ENCODE results near the gene DNPEP. TPM values are rescaled to one million over a fixed set of nuclear protein-coding genes. Genes with fewer than 3 reads are reported as not detected.
A peak's percentile ranks its signal among the peaks of the same experiment; 100 is the strongest.

Gene DNPEP
- total and polyA plus RNA-seq, 3 donors from 2014 or later, result 84.8 to 145 (median 90.2) TPM

DNA sequence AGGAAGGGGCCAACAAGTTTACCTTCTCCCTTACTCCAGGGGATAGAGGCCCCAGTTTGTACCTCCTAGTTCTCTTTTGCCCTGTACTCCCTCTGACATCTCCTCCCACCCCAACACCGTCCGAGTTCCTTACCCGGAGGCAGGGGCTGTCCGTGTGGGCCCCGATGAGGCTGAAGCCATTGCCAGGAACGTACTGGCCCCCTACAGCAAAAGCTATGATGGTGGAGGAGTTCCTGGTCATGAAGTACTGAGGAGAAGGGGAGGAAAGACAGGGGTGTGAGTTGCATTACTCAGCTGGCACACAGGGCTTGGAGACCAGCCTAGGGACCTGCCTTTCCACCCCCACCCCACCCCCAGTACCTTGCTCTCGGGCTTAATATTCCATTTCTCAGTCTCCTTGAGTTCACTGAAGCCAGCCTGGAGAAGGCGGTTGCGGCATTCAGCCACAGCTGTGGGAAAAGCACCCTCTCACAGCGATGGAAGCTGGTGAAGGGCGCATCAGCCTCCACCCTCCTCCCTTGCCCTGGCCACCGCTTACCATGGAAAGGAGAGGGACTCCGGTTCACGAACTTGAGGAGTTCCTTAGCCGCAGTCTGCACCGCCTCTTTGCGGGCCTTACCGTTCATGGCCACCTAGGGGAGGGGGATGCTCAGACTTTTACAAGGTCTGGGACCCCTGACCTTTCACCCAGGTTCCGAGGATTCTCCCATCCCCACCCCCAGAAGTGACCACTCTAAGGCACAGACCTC lies 1.0 kb downstream of the DNPEP start:
- H3K36me3 ChIP-seq (ENCODE audit: low read depth, missing control alignments), result no peaks in the 10 kb centered on the region
- H3K4me1 ChIP-seq, result peaks cover 12% of the 10 kb centered on the region
- H3K9me3 ChIP-seq, result no peaks in the 10 kb centered on the region
- WGBS, 2 donors, result 37 to 65% methylated on average over 6 to 19 of the region's 19 CpGs
- no peaks in the 10 kb centered on the region for H3K27me3 ChIP-seq
- intact Hi-C loops (cut with DNase I; ENCODE audit: low total_unique reads), result no loop called here
- peak overlapping the region; percentile 91 to 93 for H3K27ac ChIP-seq
- DNase-seq, result no peak
- TF ChIP-seq, protein P1, sequence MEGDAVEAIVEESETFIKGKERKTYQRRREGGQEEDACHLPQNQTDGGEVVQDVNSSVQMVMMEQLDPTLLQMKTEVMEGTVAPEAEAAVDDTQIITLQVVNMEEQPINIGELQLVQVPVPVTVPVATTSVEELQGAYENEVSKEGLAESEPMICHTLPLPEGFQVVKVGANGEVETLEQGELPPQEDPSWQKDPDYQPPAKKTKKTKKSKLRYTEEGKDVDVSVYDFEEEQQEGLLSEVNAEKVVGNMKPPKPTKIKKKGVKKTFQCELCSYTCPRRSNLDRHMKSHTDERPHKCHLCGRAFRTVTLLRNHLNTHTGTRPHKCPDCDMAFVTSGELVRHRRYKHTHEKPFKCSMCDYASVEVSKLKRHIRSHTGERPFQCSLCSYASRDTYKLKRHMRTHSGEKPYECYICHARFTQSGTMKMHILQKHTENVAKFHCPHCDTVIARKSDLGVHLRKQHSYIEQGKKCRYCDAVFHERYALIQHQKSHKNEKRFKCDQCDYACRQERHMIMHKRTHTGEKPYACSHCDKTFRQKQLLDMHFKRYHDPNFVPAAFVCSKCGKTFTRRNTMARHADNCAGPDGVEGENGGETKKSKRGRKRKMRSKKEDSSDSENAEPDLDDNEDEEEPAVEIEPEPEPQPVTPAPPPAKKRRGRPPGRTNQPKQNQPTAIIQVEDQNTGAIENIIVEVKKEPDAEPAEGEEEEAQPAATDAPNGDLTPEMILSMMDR (IDR thresholded peaks at IDR 0.05), result no peak
- TF ChIP-seq POLR2A (IDR thresholded peaks at IDR 0.05), result no peak
- peak overlapping the region; percentile 85 to 90 for H3K4me3 ChIP-seq

DNA sequence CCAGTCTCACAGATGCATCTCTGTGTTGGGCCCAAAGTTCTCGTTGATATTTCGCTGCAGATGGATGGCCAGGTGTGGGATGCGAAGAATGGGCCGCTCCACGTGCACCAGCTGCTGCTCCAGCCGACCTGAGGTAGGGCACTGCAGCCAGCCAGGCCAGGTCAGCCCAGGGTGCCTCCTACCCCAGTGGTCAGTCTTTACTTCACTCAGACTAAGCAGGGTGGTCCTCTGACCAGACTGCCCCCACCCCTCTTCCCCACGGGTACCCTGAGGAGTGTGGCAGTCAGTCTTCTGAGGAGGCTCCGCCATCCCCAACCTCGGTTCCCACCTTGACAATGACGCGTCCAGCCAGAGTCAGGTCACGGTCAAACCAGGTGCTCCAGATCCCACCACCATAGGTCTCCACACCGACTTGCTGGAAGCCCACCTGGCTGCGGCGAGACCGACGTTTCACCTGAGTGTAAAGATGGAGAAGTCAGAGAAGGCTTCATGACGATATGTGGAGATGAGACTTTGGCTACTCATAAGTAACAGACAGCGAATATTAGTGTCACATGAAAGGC lies 1.7 kb downstream of the DNPEP start:
- 93 to 94% methylated on average over 18 to 19 of the region's 19 CpGs for WGBS, 2 donors
- no peaks in the 10 kb centered on the region for H3K27me3 ChIP-seq
- no peaks in the 10 kb centered on the region for H3K36me3 ChIP-seq (ENCODE audit: low read depth, missing control alignments)
- H3K4me3 ChIP-seq, result no peak overlapping the region
- no peaks in the 10 kb centered on the region for H3K9me3 ChIP-seq
- TF ChIP-seq, protein P1 (IDR thresholded peaks at IDR 0.05), result no peak
- TF ChIP-seq POLR2A (IDR thresholded peaks at IDR 0.05), result no peak
- H3K27ac ChIP-seq, result no peak overlapping the region
- intact Hi-C loops (cut with DNase I; ENCODE audit: low total_unique reads), result no loop called here
- H3K4me1 ChIP-seq, result peaks cover 12% of the 10 kb centered on the region
- DNase-seq, result no peak

DNA sequence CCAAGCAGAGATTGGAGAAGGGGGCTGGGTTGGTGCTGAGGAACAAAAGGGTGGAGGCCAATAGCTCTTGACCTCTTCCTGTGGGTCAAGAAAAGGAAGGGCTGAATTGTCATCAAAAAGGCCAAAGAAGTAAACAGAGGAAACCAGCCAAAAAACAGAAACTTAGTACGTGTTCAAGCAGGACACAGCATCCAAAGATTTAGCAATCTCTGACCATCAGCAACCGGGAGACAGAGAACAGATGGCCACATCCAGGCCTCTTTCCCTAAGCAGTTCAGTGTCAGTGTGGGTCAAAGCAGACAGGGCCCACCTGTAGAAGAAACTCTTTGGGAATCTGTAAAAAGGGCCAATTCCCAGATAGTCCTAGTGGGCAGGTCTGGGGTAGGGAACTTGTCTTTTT lies 2.9 kb downstream of the DNPEP start:
- TF ChIP-seq, protein P1 (IDR thresholded peaks at IDR 0.05), result no peak
- no peak for TF ChIP-seq POLR2A (IDR thresholded peaks at IDR 0.05)
- DNase-seq, result no peak
- intact Hi-C loops (cut with DNase I; ENCODE audit: low total_unique reads), result no loop called here
- peaks cover 12% of the 10 kb centered on the region for H3K4me1 ChIP-seq
- H3K9me3 ChIP-seq, result no peaks in the 10 kb centered on the region
- H3K36me3 ChIP-seq (ENCODE audit: low read depth, missing control alignments), result no peaks in the 10 kb centered on the region
- no peak overlapping the region for H3K4me3 ChIP-seq
- no peaks in the 10 kb centered on the region for H3K27me3 ChIP-seq
- WGBS, 2 donors, result 76% methylated on average over 2 of the region's 2 CpGs
- H3K27ac ChIP-seq, result no peak overlapping the region

DNA sequence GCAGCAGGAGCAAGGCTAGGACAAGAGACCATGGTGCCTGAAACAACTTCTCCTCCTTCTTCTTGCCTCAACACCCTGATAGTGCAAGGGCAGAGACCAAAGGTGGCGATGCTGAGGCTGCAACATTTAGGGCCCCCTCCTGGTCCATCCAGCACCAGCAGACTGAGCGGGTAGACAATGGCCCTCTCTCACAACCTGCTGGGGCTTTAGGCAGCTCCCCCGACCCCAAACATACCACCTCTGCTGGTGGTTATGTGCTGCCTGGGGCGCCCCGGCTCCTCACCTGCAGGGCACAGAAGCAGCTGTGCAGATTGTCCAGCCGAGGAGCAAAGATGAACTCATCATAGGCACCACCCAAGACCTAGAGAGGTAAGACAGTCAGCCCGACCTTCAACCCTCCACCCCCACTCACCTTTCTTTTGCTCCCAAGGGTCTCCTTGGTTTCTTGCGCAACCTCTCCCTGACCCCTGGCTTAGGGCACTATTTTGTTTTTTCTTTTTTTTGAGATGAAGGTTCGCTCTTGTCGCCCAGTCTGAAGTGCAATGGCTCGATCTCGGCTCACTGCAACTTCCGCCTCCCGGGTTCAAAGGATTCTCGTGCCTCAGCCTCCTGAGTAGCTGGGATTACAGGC lies 3.5 kb downstream of the DNPEP start:
- Histone ChIP-seq H3K27me3 (no peaks in the 10 kb centered on the region), H3K4me1 (peaks cover 12% of the 10 kb centered on the region), H3K9me3 (no peaks in the 10 kb centered on the region), H3K36me3 (ENCODE audit: low read depth, missing control alignments) (no peaks in the 10 kb centered on the region), H3K27ac (no peak overlapping the region), H3K4me3 (no peak overlapping the region)
- intact Hi-C loops (cut with DNase I; ENCODE audit: low total_unique reads), result no loop called here
- WGBS, 2 donors, result 86 to 93% methylated on average over 15 of the region's 15 CpGs
- TF ChIP-seq, protein P1 (IDR thresholded peaks at IDR 0.05), result no peak
- TF ChIP-seq POLR2A (IDR thresholded peaks at IDR 0.05), result no peak
- no peak for DNase-seq
